SK-N-SH (cell line): ENCODE results near the gene CD81. TPM values are rescaled to one million over a fixed set of nuclear protein-coding genes. Genes with fewer than 3 reads are reported as not detected.
"Not testable (repeated sequence)": the region's sequence is repeated elsewhere in the genome, so short reads cannot be mapped to it uniquely, and the experiment has no call there.

Experiments
- CTCF ChIA-PET: fragments of 300-600, 350-600 bp; formaldehyde crosslinking; extraction: SDS; loops from one replicate; lab custom pipeline; 2021; lab: Yijun Ruan, JAX
- POLR2A ChIA-PET: fragments of 350-600 bp; sonication (Branson Sonifier 250); formaldehyde crosslinking; extraction: SDS; loops from one replicate; lab custom pipeline; 2020; ENCODE audit warnings: antibody characterized with exemption, inconsistent platforms; lab: Yijun Ruan, JAX
- DNase-seq: peaks from one replicate; pipeline ENCODE4 v3.0.0; 2012
- H2AFZ ChIP-seq: fragments of 200-600 bp; sonication (generic); 2 replicates; pipeline ENCODE4 v1.8.1; 2016; ENCODE audit warnings: antibody characterized with exemption, mild to moderate bottlenecking, low read depth
- H3F3A ChIP-seq: fragments of 200-600 bp; sonication (generic); replicated peaks from 2 replicates; pipeline ENCODE3; 2016; ENCODE audit warnings: antibody characterized with exemption, mild to moderate bottlenecking; ENCODE audit not compliant: insufficient read depth
- H3K27ac ChIP-seq, 2 experiments: fragments of 200-500 bp in 1 of 2; fragments of 200-600 bp in 1 of 2; sonication (Bioruptor generic) in 1 of 2; sonication (generic), shearing (Covaris generic) in 1 of 2; 2 replicates each; pipeline versions ENCODE4 v1.5.1 to v1.6.1; 2014 to 2016; ENCODE audit warnings: low read depth in 2 of 2, inconsistent platforms in 1 of 2, low read length in 1 of 2, mild to moderate bottlenecking in 1 of 2, mixed read lengths in 1 of 2
- H3K27me3 ChIP-seq: fragments of 200-600 bp; sonication (generic), shearing (Covaris generic); 2 replicates; pipeline ENCODE4 v1.6.1; 2016; ENCODE audit warnings: mixed run types; ENCODE audit not compliant: insufficient read depth
- H3K36me3 ChIP-seq, 2 experiments: fragments of 200-500 bp in 1 of 2; fragments of 200-600 bp in 1 of 2; sonication (Bioruptor generic) in 1 of 2; sonication (generic) in 1 of 2; replicated peaks in 1 of 2; 2 replicates each; pipeline versions ENCODE3 to v1.5.1; 2014 to 2016; ENCODE audit warnings: low read length in 1 of 2, mild to moderate bottlenecking in 1 of 2; ENCODE audit not compliant: insufficient read depth in 2 of 2, control insufficient read depth in 1 of 2
- H3K4me1 ChIP-seq, 2 experiments: fragments of 200-500 bp in 1 of 2; fragments of 200-600 bp in 1 of 2; sonication (Bioruptor generic) in 1 of 2; sonication (generic), shearing (Covaris generic) in 1 of 2; 2 replicates each; pipeline versions ENCODE4 v1.5.1 to v1.6.1; 2014 to 2016; ENCODE audit warnings: low read depth in 1 of 2, low read length in 1 of 2, mixed run types in 1 of 2; ENCODE audit not compliant: insufficient read depth in 2 of 2, control insufficient read depth in 1 of 2
- H3K4me2 ChIP-seq: fragments of 200-600 bp; sonication (generic), shearing (Covaris generic); 2 replicates; pipeline ENCODE4 v1.6.1; 2017; ENCODE audit warnings: mixed run types
- H3K4me3 ChIP-seq, 2 experiments: fragments of 200-500 bp in 1 of 2; fragments of 200-600 bp in 1 of 2; sonication (Bioruptor generic) in 1 of 2; sonication (generic), shearing (Covaris generic) in 1 of 2; 2 replicates each; pipeline versions ENCODE4 v1.5.1 to v1.8.1; 2014 to 2016; ENCODE audit warnings: low read depth in 2 of 2, inconsistent platforms in 1 of 2, low read length in 1 of 2, mild to moderate bottlenecking in 1 of 2, mixed read lengths in 1 of 2, moderate library complexity in 1 of 2
- H3K79me2 ChIP-seq: fragments of 200-600 bp; sonication (generic); 2 replicates; pipeline ENCODE4 v1.8.1; 2017; ENCODE audit warnings: mild to moderate bottlenecking; ENCODE audit not compliant: insufficient read depth
- H3K9ac ChIP-seq: fragments of 200-600 bp; sonication (generic); 2 replicates; pipeline ENCODE4 v1.6.1; 2017; ENCODE audit warnings: mixed run types
- H3K9me2 ChIP-seq: fragments of 200-600 bp; sonication (generic); 2 replicates; pipeline ENCODE4 v1.6.1; 2017; ENCODE audit warnings: mixed run types
- H3K9me3 ChIP-seq: fragments of 200-600 bp; sonication (generic); 2 replicates; pipeline ENCODE4 v1.6.1; 2017; ENCODE audit warnings: mixed run types, mild to moderate bottlenecking, moderate library complexity
- H4K20me1 ChIP-seq: fragments of 200-600 bp; sonication (generic); 2 replicates; pipeline ENCODE4 v1.6.1; 2017; ENCODE audit warnings: mild to moderate bottlenecking, mixed run types; ENCODE audit not compliant: insufficient read depth
- ELF1 ChIP-seq: IDR thresholded peaks from 2 replicates; pipeline ENCODE4 v1.4.0; 2012
- EP300 ChIP-seq, 2 experiments: IDR thresholded peaks; 2 replicates each; pipeline versions ENCODE4 v1.4.0 to v1.6.1; 2012; ENCODE audit warnings: borderline replicate concordance in 1 of 2, low read depth in 1 of 2, low read length in 1 of 2
- EZH2phosphoT487 ChIP-seq: fragments of 200-600 bp; sonication (generic); IDR thresholded peaks from 2 replicates; pipeline ENCODE4 v1.6.1; 2017; ENCODE audit warnings: low read depth, mixed run types, mild to moderate bottlenecking, antibody characterized with exemption, moderate library complexity, borderline replicate concordance
- FOXM1 ChIP-seq: IDR thresholded peaks from 2 replicates; pipeline ENCODE4 v1.4.0; 2012; ENCODE audit warnings: low read depth, mild to moderate bottlenecking
- JUND ChIP-seq: IDR thresholded peaks from 2 replicates; pipeline ENCODE4 v1.4.0; 2012
- NFIC ChIP-seq: IDR thresholded peaks from 2 replicates; pipeline ENCODE4 v1.4.0; 2012; ENCODE audit warnings: borderline replicate concordance
- NRF1 ChIP-seq: IDR thresholded peaks from 2 replicates; pipeline ENCODE4 v1.6.1; 2012; ENCODE audit warnings: low read depth, mild to moderate bottlenecking, low read length
- SIN3A ChIP-seq: IDR thresholded peaks from 2 replicates; pipeline ENCODE4 v1.6.1; 2012; ENCODE audit warnings: low read depth, mild to moderate bottlenecking, low read length, moderate library complexity, borderline replicate concordance
- TCF12 ChIP-seq: IDR thresholded peaks from 2 replicates; pipeline ENCODE4 v1.4.0; 2012
- TEAD4 ChIP-seq: IDR thresholded peaks from 2 replicates; pipeline ENCODE4 v1.4.0; 2012; ENCODE audit warnings: mild to moderate bottlenecking, borderline replicate concordance; ENCODE audit not compliant: insufficient read depth
- WGBS: methylation state at CpG from one replicate; pipeline ENCODE4 v1.1.6; 2017; ENCODE audit warnings: low lambda C conversion rate; 5-methylcytosine and 5-hydroxymethylcytosine counted together
- polyA plus RNA-seq, 3 experiments: library from polyadenylated mRNA; depleted of rRNA; stranded (reverse); fragments of >200 nt; gene quantifications; 2 replicates each; pipeline ENCODE4 v1.2.3, GENCODE V29; 2012
- TF ChIP-seq, protein P1 (sequence below): fragments of 150-350 bp; IDR thresholded peaks from 2 replicates; pipeline ENCODE4 v1.6.1; 2017; ENCODE audit warnings: antibody characterized with exemption, low read length, low read depth, borderline replicate concordance
- TF ChIP-seq, protein P2 (sequence below): fragments of 200-600 bp; sonication (generic); IDR thresholded peaks from 2 replicates; pipeline ENCODE4 v1.6.1; 2017; ENCODE audit warnings: antibody characterized with exemption, mild to moderate bottlenecking, moderate library complexity

Gene CD81
- polyA plus RNA-seq, 1 of the 3 experiments (the other 2 are of a cell fraction) = 517 TPM

DNA sequence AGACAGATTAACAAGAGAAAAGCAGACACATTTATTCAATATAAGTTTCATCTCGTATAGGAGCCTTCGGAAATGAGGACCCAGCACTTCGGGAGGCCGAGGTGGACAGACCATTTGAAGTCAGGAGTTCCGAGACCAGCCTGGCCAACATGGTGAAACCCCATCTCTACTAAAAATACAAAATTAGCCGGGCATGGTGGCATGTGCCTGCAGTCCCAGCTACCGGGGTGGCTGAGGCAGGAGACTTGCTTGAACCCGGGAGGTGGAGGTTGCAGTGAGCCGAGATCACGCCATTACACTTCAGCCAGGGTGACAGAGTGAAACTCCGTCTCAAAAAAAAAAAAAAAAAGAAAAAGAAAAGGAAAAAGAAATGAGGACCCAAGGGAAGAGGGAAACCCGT lies 12.7 kb upstream of the CD81 start:
- H3K4me3 ChIP-seq, H4K20me1 ChIP-seq, H3K4me1 ChIP-seq, H3K36me3 ChIP-seq, CTCF ChIA-PET, H3K27ac ChIP-seq, H3K4me2 ChIP-seq, H3K9me2 ChIP-seq, H3F3A ChIP-seq, H3K79me2 ChIP-seq, H3K9ac ChIP-seq, H2AFZ ChIP-seq, H3K9me3 ChIP-seq, H3K27me3 ChIP-seq, DNase-seq, POLR2A ChIA-PET: not testable (repeated sequence)
- WGBS = 84% methylated on average over 12 of the region's 12 CpGs

DNA sequence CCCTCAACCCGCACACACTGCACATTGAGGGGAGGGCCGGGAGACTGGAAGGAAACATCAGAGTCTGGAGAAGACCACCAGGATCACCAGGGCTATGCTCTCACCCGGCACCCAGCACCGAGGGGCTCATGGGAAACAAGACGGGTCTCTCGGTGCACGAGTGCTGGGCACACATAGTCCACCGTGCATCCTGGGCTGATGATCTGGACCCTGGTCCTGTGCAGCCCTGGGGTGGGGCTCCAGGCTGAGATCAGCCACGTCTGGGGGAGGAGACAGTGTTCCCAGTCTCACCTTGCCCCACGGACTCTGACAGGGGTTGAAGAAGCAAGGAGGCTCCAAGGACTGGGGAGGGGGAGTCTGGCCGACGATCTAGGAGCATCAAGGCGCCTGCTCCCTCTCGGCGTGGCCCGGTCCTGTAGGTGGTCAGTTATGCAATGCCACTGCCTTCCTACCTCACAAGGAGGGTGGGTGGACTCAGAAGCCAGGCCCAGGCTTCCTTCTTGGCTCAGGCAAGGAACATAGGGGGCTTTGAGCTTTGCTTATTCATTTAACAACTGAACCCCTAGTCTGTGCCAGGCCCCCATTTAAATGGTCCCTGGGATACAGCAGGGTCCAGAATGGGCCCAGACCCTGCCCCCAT lies 11.4 kb upstream of the CD81 start:
- Histone ChIP-seq H3K4me2 (no peak overlapping the region), H4K20me1 (no peaks in the 10 kb centered on the region), H3K27me3 (no peaks in the 10 kb centered on the region), H3F3A (no peaks in the 10 kb centered on the region), H3K4me1 (peaks cover 0 to 6% of the 10 kb centered on the region in 2 experiments; a peak in 1 of 4 replicates), H3K9me3 (no peaks in the 10 kb centered on the region), H3K9me2 (no peaks in the 10 kb centered on the region), H3K27ac (no peak overlapping the region), H2AFZ (no peak overlapping the region), H3K9ac (no peak overlapping the region), H3K4me3 (no peak overlapping the region), H3K79me2 (no peaks in the 10 kb centered on the region), H3K36me3 (no peaks in the 10 kb centered on the region)
- CTCF ChIA-PET = interaction anchor here (1.4 kb wide), 1 partner anchor 13 kb away, joined by 3 read pairs; no protein-coding TSS in a partner anchor
- no peak for DNase-seq
- POLR2A ChIA-PET = no interaction called here
- 82% methylated on average over 9 of the region's 16 CpGs for WGBS
- TF ChIP-seq EZH2phosphoT487 (no peak), NRF1 (no peak), NFIC (no peak), ELF1 (no peak), TEAD4 (no peak), FOXM1 (no peak), EP300 (IDR thresholded peaks at IDR 0.05; ENCODE audit: borderline replicate concordance in 1 of 2, low read depth in 1 of 2, low read length in 1 of 2) (no peak), SIN3A (no peak), TCF12 (no peak), JUND (no peak)
- TF ChIP-seq, protein P1, sequence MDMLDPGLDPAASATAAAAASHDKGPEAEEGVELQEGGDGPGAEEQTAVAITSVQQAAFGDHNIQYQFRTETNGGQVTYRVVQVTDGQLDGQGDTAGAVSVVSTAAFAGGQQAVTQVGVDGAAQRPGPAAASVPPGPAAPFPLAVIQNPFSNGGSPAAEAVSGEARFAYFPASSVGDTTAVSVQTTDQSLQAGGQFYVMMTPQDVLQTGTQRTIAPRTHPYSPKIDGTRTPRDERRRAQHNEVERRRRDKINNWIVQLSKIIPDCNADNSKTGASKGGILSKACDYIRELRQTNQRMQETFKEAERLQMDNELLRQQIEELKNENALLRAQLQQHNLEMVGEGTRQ = no peak
- TF ChIP-seq, protein P2, sequence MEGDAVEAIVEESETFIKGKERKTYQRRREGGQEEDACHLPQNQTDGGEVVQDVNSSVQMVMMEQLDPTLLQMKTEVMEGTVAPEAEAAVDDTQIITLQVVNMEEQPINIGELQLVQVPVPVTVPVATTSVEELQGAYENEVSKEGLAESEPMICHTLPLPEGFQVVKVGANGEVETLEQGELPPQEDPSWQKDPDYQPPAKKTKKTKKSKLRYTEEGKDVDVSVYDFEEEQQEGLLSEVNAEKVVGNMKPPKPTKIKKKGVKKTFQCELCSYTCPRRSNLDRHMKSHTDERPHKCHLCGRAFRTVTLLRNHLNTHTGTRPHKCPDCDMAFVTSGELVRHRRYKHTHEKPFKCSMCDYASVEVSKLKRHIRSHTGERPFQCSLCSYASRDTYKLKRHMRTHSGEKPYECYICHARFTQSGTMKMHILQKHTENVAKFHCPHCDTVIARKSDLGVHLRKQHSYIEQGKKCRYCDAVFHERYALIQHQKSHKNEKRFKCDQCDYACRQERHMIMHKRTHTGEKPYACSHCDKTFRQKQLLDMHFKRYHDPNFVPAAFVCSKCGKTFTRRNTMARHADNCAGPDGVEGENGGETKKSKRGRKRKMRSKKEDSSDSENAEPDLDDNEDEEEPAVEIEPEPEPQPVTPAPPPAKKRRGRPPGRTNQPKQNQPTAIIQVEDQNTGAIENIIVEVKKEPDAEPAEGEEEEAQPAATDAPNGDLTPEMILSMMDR = no peak
